GM19043 (cell line): ENCODE data around the gene FAM163A.
"Not testable (repeated sequence)": the region's sequence is repeated elsewhere in the genome, so short reads cannot be mapped to it uniquely, and the experiment has no call there.

ENCODE experiments used
- ATAC-seq: cut with Tn5 transposase; IDR thresholded peaks from one replicate; pipeline ENCODE4 v1.9.1; 2021; ENCODE audit warnings: low read depth; ENCODE audit not compliant: unreplicated experiment

Gene FAM163A

DNA sequence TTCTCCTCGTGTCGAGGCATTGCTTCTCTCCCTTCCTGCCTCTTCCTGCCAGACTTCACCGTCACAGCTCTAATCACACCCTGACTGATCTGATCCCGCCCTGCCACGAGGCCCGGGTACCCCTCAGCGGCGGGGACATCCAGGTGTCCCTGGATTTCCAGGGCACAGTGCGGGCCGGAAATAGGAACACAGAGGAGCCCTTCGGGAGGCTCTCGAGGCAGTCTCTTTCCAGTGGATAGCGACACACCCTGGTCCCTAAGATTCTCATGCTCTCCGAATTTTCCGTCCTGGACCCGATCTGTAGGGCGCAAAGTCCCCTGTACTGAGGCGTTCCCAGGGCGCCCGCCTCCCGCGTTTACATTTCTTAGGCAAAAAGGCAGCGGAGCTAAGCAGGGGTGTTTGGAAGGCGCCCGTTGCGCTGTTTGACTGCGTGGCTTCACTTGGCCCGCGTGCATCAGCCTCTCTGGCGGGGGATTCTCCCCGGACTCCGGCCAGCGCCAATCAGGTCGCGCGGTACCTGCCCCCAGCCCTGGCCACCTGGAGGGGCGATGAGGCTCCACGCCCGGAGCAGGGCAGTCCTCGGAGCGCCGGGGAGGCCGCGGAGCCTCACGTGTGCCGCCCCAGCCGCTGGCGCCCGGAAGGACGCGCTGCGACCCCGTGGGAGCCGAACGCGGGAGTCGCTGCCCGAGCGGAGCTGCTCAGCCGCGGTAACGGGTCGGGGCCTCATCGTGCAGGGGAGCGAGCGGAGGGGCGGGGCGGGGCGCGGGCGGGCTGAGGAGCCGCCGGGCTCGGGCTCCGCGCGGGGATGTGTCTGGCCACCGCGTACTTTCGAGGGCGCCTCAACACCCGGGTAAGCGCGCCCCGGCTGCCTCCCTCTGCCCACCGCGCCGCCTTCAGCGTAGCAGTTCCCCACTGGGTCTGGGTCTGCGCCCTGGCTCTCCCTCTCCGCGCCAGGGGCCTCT lies at the start of gene FAM163A:
TSS of gene FAM163A (plus strand) at position 575 of the 962 bp plus-strand sequence. CDS start 69,807 bp downstream, outside the sequence.
- ATAC-seq, result no peak

GRCh38 chr1:179694530-179694929 lies 48.6 kb upstream of the FAM163A start:
- ATAC-seq, result not testable (repeated sequence)

GRCh38 chr1:179702946-179703539 lies 40.0 kb upstream of the FAM163A start:
- no peak for ATAC-seq

DNA sequence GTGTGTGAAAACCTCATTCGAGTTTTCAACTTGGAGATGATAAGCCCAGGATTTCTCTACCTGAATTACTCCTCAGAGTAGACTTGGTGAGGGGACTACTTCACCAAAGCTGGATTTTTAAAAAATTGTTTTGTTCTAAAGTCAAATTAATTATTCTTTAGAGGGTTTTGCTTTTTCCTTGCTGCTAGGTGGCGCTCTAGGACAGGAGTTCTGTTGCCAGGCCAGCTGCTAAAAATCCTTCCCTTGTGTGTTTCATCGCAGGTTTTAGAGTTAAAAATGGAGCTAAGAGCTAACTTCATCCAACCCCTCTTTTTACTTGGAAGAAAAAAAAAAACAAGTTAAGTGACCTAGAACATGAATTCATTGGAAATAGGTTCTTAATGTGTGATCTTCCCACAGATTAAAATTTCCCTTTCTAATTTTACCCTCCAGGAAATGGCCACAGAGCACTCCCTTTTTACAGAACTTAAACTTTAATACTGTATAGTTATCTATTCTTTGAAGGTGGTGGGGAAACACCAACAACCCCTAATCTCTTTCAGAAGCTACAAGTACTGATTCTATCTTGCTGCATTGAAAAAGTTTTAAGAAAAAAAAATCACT lies 36.7 kb upstream of the FAM163A start:
- ATAC-seq, result no peak

DNA sequence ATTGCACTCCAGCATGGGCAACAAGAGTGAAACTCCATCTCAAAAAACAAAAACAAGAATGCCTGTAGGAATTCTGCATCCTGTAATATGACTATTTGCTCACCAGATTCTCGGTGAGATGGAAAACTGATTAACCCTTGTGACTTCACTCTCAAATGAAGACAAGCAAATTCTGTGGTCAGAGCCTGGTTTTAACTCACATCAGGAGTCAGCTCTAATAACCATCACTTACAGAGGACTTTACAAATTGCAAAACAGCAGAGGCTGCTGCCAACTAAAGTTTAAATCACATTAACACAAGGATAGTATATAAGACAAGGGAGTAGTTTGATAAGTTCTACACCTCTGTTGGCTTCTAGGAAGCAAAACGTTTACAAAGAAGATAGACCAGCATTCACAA lies 35.7 kb upstream of the FAM163A start:
- ATAC-seq, result no peak

DNA sequence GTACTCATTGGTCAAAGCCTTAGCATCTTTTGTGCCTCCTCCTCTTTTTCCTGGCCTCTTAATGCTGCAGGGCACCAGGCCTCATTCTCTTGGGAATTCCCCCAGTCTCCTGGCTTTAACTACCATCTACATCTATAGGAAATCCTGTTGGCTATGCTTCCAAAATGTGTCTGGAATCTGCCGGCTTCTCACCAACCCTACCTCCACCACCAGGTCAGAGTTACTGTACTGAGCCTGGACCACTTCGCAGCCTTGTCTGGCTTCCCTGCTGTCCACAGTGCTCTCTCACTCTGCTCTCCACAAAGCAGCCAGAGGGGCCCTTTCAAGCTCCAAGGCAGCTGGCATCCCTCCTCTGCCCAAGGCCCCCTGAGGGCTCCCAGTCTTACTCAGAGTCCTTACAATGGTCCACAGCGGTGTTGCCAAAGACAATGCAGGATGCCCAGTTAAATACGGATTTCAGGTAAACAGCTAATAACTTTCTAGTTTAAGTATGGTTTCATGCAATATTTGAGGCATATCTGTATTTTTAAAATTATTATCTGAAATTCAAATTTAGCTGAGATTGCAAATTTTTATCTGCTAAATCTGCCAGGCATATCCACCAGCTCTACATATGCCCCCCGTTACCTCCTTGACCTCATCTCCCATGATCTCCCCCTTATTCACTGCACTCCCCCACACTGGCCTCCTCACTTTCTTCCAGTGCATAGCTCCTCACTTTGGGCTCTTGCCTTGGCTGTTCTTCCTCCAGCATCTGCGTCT lies 34.5 kb upstream of the FAM163A start:
- ATAC-seq, result no peak

- peak; percentile 66 for ATAC-seq
These were observed 33.2 kb upstream of the FAM163A start for GRCh38 chr1:179709841-179710329.

- no peak for ATAC-seq
These were observed 28.9 kb upstream of the FAM163A start for GRCh38 chr1:179714159-179714558.

DNA sequence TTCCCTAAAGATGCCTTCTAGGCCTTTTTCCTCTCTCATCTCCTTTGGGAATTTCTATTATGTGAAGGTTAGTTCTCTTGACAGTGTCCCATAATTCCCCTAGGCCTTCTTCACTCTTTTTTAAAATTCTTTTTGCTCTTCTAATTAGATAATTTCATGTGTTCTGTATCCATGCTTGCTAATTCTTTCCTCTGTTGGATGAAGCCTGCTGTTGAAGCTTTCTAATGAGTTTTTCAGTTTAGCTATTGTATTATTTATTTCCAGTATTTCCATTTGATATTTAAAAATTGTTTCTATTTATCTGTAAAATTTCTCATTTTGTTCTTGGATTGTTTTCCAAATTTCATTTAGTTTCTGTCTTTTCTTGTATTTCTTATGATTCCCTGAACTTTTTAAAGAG lies 28.5 kb upstream of the FAM163A start:
- no peak for ATAC-seq

GRCh38 chr1:179719272-179719671 lies 23.8 kb upstream of the FAM163A start:
- ATAC-seq, result no peak

DNA sequence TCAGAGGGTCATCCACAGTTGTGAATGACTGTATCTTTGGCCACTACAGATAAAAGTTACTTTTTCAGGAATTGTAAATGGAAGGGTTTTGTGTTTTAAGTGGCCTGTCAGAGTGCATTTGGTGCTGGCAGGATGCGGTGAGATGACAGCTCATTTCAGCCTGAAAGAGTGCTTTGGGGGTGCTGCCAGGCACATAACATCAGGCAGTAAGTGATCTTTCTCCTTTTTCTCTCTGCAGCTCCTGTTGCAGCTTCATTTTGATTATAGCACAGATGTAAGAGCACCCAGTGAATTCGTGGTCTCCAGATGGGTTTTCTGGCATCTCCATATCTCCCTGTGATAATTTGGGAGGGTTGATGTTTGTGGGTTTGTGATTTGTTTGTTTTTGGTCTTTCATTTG lies 14.8 kb upstream of the FAM163A start:
- ATAC-seq, result no peak

DNA sequence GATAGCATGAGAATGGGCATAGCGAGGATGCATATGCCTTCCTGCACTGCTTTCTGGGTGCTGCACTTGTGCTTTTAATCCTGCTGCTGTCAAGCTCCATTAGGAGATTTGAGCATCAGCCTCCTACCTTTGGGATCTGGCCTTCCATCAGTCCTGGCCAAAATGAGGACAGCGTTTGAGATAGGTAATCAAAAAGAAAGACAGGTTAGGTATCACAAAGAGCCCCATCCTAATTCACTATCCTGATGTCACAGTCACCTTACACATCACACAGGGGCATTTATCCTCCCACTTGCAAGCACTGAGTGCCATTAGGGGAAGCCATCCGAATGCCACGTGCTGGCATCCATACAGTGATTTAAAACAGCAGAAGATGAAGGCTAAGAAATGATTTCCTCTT lies 13.2 kb upstream of the FAM163A start:
- ATAC-seq, result no peak

DNA sequence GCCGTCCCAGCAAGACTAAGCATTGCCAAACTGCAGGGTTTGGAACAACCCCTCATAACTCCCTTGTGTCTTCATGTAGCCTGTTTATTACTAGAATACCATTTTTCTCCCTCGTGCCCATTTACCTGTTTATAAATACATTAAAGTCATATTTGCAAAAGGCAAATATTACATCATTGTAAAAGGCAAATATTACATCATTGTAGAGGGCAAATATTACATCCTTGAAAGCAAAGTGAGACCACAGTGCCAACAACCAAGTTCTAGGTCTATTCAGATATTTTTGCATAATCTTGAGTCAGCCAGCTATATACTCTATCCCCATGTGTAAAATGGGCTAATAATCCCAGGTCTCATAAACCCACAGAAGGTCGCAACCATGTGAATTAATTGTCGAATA lies 11.4 kb upstream of the FAM163A start:
- ATAC-seq, result no peak

- ATAC-seq, result no peak
These were observed 800 bp upstream of the FAM163A start for GRCh38 chr1:179742291-179742690.

DNA sequence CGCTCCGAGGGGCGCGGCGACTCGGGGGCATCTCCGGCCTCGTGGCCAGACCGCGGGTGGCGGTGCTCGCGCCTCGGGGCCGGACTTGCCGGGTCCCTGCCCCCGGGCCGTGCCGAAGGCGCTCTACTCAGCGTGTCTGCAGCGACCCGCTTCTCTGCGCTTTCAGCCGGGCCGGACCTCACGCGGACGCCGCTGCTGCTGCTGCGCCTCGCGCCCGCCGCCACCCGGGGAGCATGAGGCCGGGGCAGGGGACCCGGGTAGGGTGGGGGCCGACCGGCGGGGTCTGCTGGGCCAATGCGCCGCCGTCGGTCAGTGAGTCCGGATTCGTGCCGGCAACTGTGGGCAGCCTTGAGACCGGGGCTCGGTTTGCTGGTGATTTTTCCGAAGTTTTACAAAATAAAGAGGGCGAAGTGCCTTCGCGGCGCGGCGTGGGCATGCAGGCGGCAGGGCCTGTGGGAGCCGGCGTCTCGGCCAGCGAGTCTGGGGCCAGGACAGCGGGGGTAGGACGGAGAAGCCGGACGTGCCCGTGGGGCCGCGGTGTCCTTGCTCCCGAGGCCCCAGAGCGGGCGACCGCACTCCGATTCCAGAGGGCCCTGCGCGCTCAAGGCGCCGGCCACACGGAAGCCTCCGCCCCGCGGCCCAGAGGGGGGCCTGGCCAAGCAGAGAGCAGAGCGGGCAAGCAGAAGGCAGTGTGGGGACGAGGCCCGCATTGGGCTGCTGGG lies 749 bp downstream of the FAM163A start:
- no peak for ATAC-seq

DNA sequence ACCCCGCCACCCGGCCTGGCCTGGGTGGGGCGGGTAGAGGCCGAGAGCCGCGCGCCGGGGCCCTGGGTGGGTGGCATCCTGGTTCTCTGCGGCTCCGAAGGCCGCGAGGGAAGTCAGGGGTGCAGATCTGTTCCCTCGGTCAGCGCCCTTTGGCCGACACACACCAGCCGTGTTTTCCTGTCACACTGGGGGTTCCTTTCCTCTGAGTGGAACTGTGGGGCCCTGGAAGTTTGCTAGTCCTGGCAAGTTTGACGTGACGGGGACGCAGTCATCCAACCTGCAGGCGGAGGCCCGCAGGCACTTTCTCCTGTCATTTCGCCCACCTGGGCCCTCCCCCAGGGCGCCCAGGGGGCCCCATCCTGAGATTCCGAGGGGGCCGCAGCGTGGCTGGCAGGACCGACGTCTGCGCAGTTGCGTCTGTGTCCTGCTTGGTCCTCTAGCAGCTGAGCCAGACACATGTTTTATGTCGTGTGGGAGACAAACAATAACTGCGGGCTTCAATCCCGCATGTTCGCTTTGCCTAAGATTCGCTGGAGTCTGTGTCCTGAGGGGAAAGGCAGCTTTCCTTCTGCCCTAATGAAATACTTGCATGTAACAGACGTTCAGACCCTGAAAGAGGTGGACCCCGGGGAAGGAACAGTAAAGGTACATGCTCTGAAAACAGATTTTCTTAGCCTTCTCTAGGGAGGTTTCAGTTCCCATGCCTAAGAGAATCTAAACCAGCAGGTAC lies 1.5 kb downstream of the FAM163A start:
- ATAC-seq, result no peak

DNA sequence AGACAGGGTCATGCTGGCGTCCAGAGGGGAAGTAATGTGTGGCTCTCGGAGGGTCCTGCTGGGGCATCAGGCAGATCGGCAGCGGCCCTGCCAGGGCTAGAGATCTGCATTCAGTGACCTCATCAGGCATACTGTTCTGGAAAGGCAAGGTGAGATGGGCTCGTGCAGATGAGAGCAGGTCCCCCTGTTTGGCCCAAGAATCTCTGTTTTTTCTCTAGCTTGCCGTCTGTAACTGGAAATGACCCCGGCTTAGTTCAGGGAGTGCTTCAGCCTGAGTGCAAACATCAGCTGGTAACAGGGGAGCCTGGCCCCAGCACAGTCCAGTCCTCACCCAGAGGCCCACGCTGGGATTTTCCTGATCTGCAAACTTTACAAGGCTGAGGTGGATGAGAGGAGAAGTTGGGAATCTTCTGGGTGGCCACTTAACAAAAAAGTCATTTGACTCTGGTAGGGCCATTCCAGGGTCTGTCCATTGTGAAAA lies 2.1 kb downstream of the FAM163A start:
- ATAC-seq, result no peak

DNA sequence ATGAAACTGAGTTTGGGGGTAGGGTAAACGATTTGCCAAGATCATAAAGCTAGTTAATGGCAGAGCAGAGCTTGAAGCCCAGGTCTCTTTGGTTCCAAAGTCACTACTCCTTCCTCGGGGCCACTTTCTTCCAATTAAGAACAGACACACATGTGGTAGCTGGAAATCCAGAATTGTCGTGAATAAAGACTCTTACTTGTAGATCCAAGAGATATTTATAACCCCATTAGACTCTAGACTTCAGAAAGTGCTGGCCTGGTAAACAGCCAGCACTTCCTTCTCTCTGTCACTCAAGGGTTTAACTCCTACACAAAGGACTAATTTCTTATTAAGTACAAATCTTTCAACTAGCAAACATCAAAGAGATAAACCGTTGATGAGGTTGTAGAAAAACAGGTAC lies 2.7 kb downstream of the FAM163A start:
- ATAC-seq, result no peak

DNA sequence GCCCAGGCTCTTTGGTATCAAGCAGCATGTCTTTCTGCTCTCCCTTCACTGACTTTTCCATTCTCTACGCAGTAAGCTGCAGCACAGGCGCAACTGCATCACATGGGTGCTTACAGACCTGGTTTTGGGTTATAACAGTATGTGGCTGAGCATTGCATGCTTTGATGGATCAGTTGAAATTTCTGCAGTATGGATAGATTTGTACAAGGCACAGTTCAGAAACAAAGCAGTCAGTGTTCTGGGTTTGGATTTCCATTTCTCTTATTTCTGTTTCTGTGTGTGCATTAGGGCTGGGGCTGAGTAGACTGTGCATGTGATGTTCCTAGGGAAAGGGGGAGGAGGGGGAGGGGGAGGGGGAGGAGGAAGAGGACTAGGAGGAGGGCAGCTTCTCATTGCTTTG lies 4.5 kb downstream of the FAM163A start:
- no peak for ATAC-seq
